Stomach (tissue), 9 donors: ENCODE data around the gene EXOC4. TPM values are rescaled to one million over a fixed set of nuclear protein-coding genes. Genes with fewer than 3 reads are reported as not detected.

ENCODE experiments used
- DNase-seq, 2 donors: peaks; one replicate each; pipeline versions ENCODE4 v3.0.0 to v3.0.0-alpha.2; 2013 to 2019
- H3K27ac ChIP-seq, 5 donors: fragments of 200-600 bp in 4 of 5; sonication (generic) in 4 of 5; one replicate each; pipeline ENCODE4 v1.5.1; 2013 to 2019; ENCODE audit warnings: mild to moderate bottlenecking in 1 of 5, moderate library complexity in 1 of 5
- H3K27me3 ChIP-seq, 3 donors: fragments of 200-600 bp; sonication (generic); one replicate each; pipeline ENCODE4 v1.5.1; 2017 to 2019; ENCODE audit warnings: mixed run types in 1 of 3
- H3K36me3 ChIP-seq, 4 donors: fragments of 200-600 bp; sonication (generic); 1 replicate in 3 of 4; 2 replicates in 1 of 4; pipeline ENCODE4 v1.5.1; 2016 to 2019
- H3K4me1 ChIP-seq, 4 donors: fragments of 200-600 bp; sonication (generic); one replicate each; pipeline ENCODE4 v1.5.1; 2016 to 2019
- H3K4me3 ChIP-seq, 4 donors: fragments of 200-600 bp; sonication (generic) in 3 of 4; one replicate each; pipeline ENCODE4 v1.5.1; 2016 to 2019; ENCODE audit warnings: mild to moderate bottlenecking in 1 of 4
- H3K9me3 ChIP-seq, 4 donors: fragments of 200-600 bp; sonication (generic); one replicate each; pipeline ENCODE4 v1.5.1; 2016 to 2019
- CTCF ChIP-seq, 7 experiments: fragments of 450-650 bp in 4 of 7; fragments of 200-600 bp in 3 of 7; sonication (generic) in 3 of 7; IDR thresholded peaks; one replicate each; pipeline ENCODE4 v1.5.1; 2016 to 2019; ENCODE audit warnings: antibody characterized with exemption in 7 of 7, control low read depth in 2 of 7, mild to moderate bottlenecking in 1 of 7
- EP300 ChIP-seq: sonication (generic); formaldehyde crosslinking; IDR thresholded peaks from one replicate; pipeline ENCODE4 v1.6.1; 2017; ENCODE audit warnings: antibody characterized with exemption
- POLR2A ChIP-seq, 4 donors: fragments of 450-650 bp; IDR thresholded peaks; one replicate each; pipeline ENCODE4 v1.6.1; 2016; ENCODE audit warnings: antibody characterized with exemption in 4 of 4, control low read depth in 2 of 4, mild to moderate bottlenecking in 1 of 4, moderate library complexity in 1 of 4
- POLR2AphosphoS5 ChIP-seq, 3 donors: sonication (generic); formaldehyde crosslinking; IDR thresholded peaks; one replicate each; pipeline ENCODE4 v1.6.1; 2016; ENCODE audit warnings: antibody characterized with exemption in 3 of 3
- WGBS, 5 donors: extraction: QIAGEN DNeasy Blood & Tissue Kit in 3 of 5; methylation state at CpG; one replicate each; pipeline versions ENCODE4 v1.1.5 to v1.1.7; 2013 to 2018; 5-methylcytosine and 5-hydroxymethylcytosine counted together
- intact Hi-C: fragments of 100-400 bp; cut with DNase I; formaldehyde crosslinking; loops from one replicate; pipeline ENCODE4 v1.15.1; 2023; ENCODE audit warnings: low total_unique reads
- polyA plus RNA-seq, 3 donors: library from polyadenylated mRNA; stranded (reverse); fragments of 200-250 nt; gene quantifications; one replicate each; pipeline ENCODE4 v1.2.3, GENCODE V29; 2013
- total RNA-seq, 5 donors: library from RNA; depleted of rRNA; stranded (reverse); fragments of >200 nt; gene quantifications; one replicate each; pipeline versions ENCODE4 v1.1.0 to v1.2.3, GENCODE V29; 2014 to 2016
- donor health status: healthy with polysubstance abuse.
- donor health status: Bipolar disorder and iron deficiency.
- donor health status: healthy.

The EXOC4 gene
- total and polyA plus RNA-seq, 8 donors: 14.1 to 339 (median 61.1) TPM

- TF ChIP-seq POLR2A (IDR thresholded peaks at IDR 0.05) (no peak), CTCF (IDR thresholded peaks at IDR 0.05) (no peak), POLR2AphosphoS5 (IDR thresholded peaks at IDR 0.05) (no peak), EP300 (no peak)
- Histone ChIP-seq H3K27me3 (no peaks in the 10 kb centered on the region), H3K27ac (no peak overlapping the region), H3K4me3 (no peak overlapping the region), H3K36me3 (no peaks in the 10 kb centered on the region), H3K4me1 (no peaks in the 10 kb centered on the region), H3K9me3 (no peaks in the 10 kb centered on the region)
- intact Hi-C loops: no loop called here
- DNase-seq: no peak
- WGBS, 5 donors: 93 to 97% (median 96%) methylated on average over 5 of the region's 5 CpGs
Observed at GRCh38 chr7:133534816-133535215, 281.9 kb downstream of the EXOC4 start.

DNA sequence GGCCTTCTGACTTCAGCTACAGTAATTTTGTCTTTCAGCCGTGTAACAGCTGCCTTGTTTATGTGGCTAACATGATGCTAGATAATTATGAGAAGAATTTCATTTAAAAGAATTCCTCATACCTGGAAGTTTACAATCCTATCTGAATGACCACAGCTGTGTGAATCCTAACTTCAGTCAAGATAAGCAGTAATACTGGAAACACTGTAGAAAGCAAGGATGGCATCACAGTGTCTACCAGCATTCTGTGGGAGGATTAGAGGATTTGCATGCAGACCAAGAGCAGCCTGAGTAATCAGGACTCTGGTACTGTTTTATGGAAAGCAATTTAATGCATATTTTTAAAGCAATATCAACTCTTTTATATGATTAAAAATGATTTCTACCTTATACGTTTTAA lies 282.4 kb downstream of the EXOC4 start:
- TF ChIP-seq CTCF (IDR thresholded peaks at IDR 0.05): no peak
- TF ChIP-seq POLR2A (IDR thresholded peaks at IDR 0.05): no peak
- TF ChIP-seq POLR2AphosphoS5 (IDR thresholded peaks at IDR 0.05): no peak
- TF ChIP-seq EP300: no peak
- WGBS, 5 donors: 87 to 89% (median 87%) methylated on average over 2 of the region's 2 CpGs
- no peaks in the 10 kb centered on the region for H3K4me1 ChIP-seq
- no peaks in the 10 kb centered on the region for H3K36me3 ChIP-seq
- no peak overlapping the region for H3K4me3 ChIP-seq
- H3K9me3 ChIP-seq: no peaks in the 10 kb centered on the region
- DNase-seq: no peak
- intact Hi-C loops: no loop called here
- no peaks in the 10 kb centered on the region for H3K27me3 ChIP-seq
- H3K27ac ChIP-seq: no peak overlapping the region

- H3K27me3 ChIP-seq: no peaks in the 10 kb centered on the region
- H3K4me3 ChIP-seq: no peak overlapping the region
- H3K36me3 ChIP-seq: no peaks in the 10 kb centered on the region
- no peak for DNase-seq
- H3K4me1 ChIP-seq: no peaks in the 10 kb centered on the region
- H3K9me3 ChIP-seq: no peaks in the 10 kb centered on the region
- TF ChIP-seq POLR2AphosphoS5 (IDR thresholded peaks at IDR 0.05): no peak
- no peak overlapping the region for H3K27ac ChIP-seq
- 96 to 99% (median 97%) methylated on average over 2 of the region's 2 CpGs for WGBS, 5 donors
- intact Hi-C loops: no loop called here
Observed at GRCh38 chr7:133536450-133536849, 283.6 kb downstream of the EXOC4 start.

GRCh38 chr7:133539016-133539415 lies 286.1 kb downstream of the EXOC4 start:
- 80 to 94% (median 85%) methylated on average over 2 of the region's 2 CpGs for WGBS, 5 donors
- Histone ChIP-seq H3K4me1 (no peaks in the 10 kb centered on the region), H3K27me3 (no peaks in the 10 kb centered on the region), H3K36me3 (no peaks in the 10 kb centered on the region), H3K4me3 (no peak overlapping the region), H3K27ac (no peak overlapping the region), H3K9me3 (no peaks in the 10 kb centered on the region)
- DNase-seq: no peak
- TF ChIP-seq POLR2AphosphoS5 (IDR thresholded peaks at IDR 0.05) (no peak), POLR2A (IDR thresholded peaks at IDR 0.05) (no peak)
- intact Hi-C loops: no loop called here

DNA sequence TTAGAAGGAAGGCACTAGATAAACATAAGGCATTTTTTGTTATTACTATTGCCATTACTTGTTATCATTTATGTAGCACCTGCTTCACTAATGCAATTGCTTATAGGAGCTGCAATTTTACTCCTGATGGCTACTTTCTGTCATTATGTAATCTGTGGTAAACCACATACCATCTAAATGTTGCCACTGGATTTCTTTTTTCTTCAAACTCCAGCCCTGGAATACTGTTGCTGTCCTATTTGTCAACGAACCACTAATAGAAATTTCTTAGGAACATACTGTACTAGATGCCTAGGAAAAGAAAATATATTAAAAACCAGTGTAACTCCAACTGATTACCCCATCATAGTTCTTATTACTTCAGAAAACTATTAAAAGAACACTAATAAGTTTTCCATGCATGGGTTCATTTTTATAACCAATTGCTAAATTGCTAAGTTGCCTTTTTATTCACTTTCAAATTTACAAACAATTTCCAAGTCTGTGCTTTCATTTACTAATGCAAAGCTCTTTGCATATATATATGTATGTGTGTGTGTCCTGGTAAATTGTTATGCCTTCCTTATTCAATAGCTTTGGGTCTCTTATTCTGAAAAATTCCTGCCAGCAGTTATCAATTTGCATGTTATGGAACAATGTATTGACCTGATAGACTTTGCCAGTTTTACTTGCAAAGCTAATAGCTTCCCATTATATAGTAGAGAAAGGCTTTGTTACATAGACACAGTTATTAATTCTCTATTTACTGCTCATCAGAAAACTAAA lies 287.4 kb downstream of the EXOC4 start:
- 77 to 97% (median 83%) methylated on average over 1 of the region's 1 CpG for WGBS, 5 donors
- Histone ChIP-seq H3K9me3 (no peaks in the 10 kb centered on the region), H3K36me3 (no peaks in the 10 kb centered on the region), H3K27ac (no peak overlapping the region), H3K4me1 (no peaks in the 10 kb centered on the region), H3K27me3 (no peaks in the 10 kb centered on the region), H3K4me3 (no peak overlapping the region)
- intact Hi-C loops: no loop called here
- TF ChIP-seq CTCF (IDR thresholded peaks at IDR 0.05): no peak
- no peak for TF ChIP-seq POLR2A (IDR thresholded peaks at IDR 0.05)
- no peak for TF ChIP-seq EP300
- TF ChIP-seq POLR2AphosphoS5 (IDR thresholded peaks at IDR 0.05): no peak
- no peak for DNase-seq
